22Rv1 (cell line): ENCODE results near the gene NOL4L.

Experiments used
- CTCF ChIP-seq: fragments of 450-650 bp; IDR thresholded peaks from 2 replicates; pipeline ENCODE4 v1.5.1; 2017; ENCODE audit warnings: mild to moderate bottlenecking
- ZFX ChIP-seq: fragments of 450-650 bp; IDR thresholded peaks from 2 replicates; pipeline ENCODE4 v1.6.1; 2017; ENCODE audit warnings: antibody characterized with exemption, borderline replicate concordance

DNA sequence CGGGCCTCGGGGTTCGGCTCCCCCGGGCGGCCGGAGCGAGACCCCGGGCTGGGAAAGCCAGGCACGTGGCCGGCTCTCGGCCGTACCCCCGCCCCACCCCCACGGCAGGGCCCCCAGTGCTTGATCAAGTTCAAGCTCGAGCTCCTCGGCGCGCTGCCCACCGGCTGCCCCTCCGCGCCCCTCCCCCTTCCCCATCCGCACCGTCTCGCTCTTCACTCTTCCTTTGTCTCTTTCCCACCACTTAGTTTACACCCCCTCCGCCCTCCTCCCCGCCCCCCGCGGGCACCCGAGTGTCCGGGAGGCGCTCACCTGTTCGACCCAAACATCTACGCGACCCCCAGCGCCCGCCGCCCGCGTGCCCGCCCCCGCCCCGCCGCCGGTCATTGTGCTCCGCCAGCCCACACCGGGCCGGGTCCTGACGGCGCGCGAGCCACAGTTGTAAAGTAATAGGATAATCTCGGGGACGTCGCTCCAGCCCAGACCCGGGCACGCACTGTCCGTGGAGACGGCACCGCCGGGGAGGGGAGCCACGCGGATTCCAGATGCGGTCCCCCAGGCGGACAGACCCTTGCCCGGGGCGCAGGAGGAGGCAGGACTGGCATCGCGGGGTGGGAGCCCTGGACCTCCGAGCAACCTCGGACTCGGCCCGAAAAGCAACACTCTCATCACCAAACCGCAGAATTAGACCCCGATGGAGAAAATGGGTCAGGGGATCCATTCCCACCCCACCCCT lies 100.7 kb downstream of the NOL4L start:
- TF ChIP-seq CTCF = no peak
- no peak for TF ChIP-seq ZFX
